Upper lobe of left lung (tissue), 4 donors: ENCODE measurements around the gene XPC.
A peak's percentile ranks its signal among the peaks of the same experiment; 100 is the strongest.

Experiments
- CTCF ChIP-seq, 6 experiments: fragments of 450-650 bp in 4 of 6; fragments of 200-600 bp in 2 of 6; sonication (generic) in 2 of 6; IDR thresholded peaks; one replicate each; pipeline ENCODE4 v1.5.1; 2016 to 2019; ENCODE audit warnings: antibody characterized with exemption in 6 of 6
- EP300 ChIP-seq, 4 donors: sonication (generic); formaldehyde crosslinking; IDR thresholded peaks; one replicate each; pipeline ENCODE4 v1.5.1; 2017; ENCODE audit warnings: antibody characterized with exemption in 4 of 4, control low read depth in 2 of 4
- POLR2A ChIP-seq, 4 donors: fragments of 450-650 bp; IDR thresholded peaks; one replicate each; pipeline ENCODE4 v1.5.1; 2016 to 2017; ENCODE audit warnings: antibody characterized with exemption in 4 of 4, mild to moderate bottlenecking in 2 of 4
- POLR2AphosphoS5 ChIP-seq, 2 donors: sonication (generic); formaldehyde crosslinking; IDR thresholded peaks; one replicate each; pipeline ENCODE4 v1.5.1; 2017; ENCODE audit warnings: antibody characterized with exemption in 2 of 2

- TF ChIP-seq CTCF (IDR thresholded peaks at IDR 0.05) (peak in 2 of 6 experiments; percentile 17 to 37), POLR2AphosphoS5 (IDR thresholded peaks at IDR 0.05) (peak; percentile 95 to 98), EP300 (IDR thresholded peaks at IDR 0.05) (peak in 1 of 4 donors; percentile 70), POLR2A (IDR thresholded peaks at IDR 0.05) (peak in 3 of 4 donors; percentile 98 to 99 (median 98))
Measured at GRCh38 chr3:14178247-14179113, at the start of gene XPC, which contains the start of gene LSM3.
